CD4-positive, alpha-beta T cell treated with Interleukin-12 subunit alpha and Interleukin-12 subunit beta, for 1 hour (primary cell): ENCODE data around the gene TFPT.
A peak's percentile ranks its signal among the peaks of the same experiment; 100 is the strongest.

Source experiments
- DNase-seq: peaks from one replicate; pipeline ENCODE4 v3.0.0-alpha.2; 2020

Gene TFPT

GRCh38 chr19:54148158-54148557 is 32.7 kb upstream of the TFPT start:
- no peak for DNase-seq

GRCh38 chr19:54147676-54148075 is 32.2 kb upstream of the TFPT start:
- DNase-seq: no peak

- DNase-seq: no peak
Measured at GRCh38 chr19:54145541-54146158, 30.2 kb upstream of the TFPT start.

GRCh38 chr19:54142166-54142780 is 26.8 kb upstream of the TFPT start:
- DNase-seq: no peak

GRCh38 chr19:54141356-54141755 is 25.9 kb upstream of the TFPT start:
- no peak for DNase-seq

GRCh38 chr19:54138489-54139256 is 23.2 kb upstream of the TFPT start:
- no peak for DNase-seq

- DNase-seq: peak; percentile 49
Measured at GRCh38 chr19:54137699-54138488, 22.4 kb upstream of the TFPT start, which contains the start of gene CNOT3. Gene CNOT3, plus strand, starts transcription at chr19:54137762. Its CDS starts 5,217 bp downstream, at chr19:54142979.

- peak; percentile 100 for DNase-seq
Measured at GRCh38 chr19:54136864-54137698, 21.6 kb upstream of the TFPT start.

GRCh38 chr19:54136086-54136863 is 20.8 kb upstream of the TFPT start:
- DNase-seq: no peak

GRCh38 chr19:54133957-54134590 is 18.6 kb upstream of the TFPT start:
- DNase-seq: no peak

GRCh38 chr19:54133312-54133956 is 18.0 kb upstream of the TFPT start:
- DNase-seq: no peak

- no peak for DNase-seq
Measured at GRCh38 chr19:54129617-54129996, 14.2 kb upstream of the TFPT start.

- DNase-seq: no peak
Measured at GRCh38 chr19:54128796-54129616, 13.5 kb upstream of the TFPT start.

- no peak for DNase-seq
Measured at GRCh38 chr19:54128441-54128725, 12.9 kb upstream of the TFPT start.

GRCh38 chr19:54127688-54128440 is 12.4 kb upstream of the TFPT start:
- no peak for DNase-seq

- DNase-seq: no peak
Measured at GRCh38 chr19:54125713-54126112, 10.3 kb upstream of the TFPT start.

- DNase-seq: no peak
Measured at GRCh38 chr19:54124393-54124792, 8.9 kb upstream of the TFPT start.

- no peak for DNase-seq
Measured at GRCh38 chr19:54123682-54124081, 8.2 kb upstream of the TFPT start.

GRCh38 chr19:54121259-54121658 is 5.8 kb upstream of the TFPT start:
- DNase-seq: no peak
